ENCODE measurements around the gene TUBE1. TPM values are rescaled to one million over a fixed set of nuclear protein-coding genes. Genes with fewer than 3 reads are reported as not detected.
"Not testable (repeated sequence)": the region's sequence is repeated elsewhere in the genome, so short reads cannot be mapped to it uniquely, and the experiment has no call there.

TUBE1 gene
- total and polyA plus RNA-seq, 10 donors: 8.8 to 35.1 (median 15.1) TPM

DNA sequence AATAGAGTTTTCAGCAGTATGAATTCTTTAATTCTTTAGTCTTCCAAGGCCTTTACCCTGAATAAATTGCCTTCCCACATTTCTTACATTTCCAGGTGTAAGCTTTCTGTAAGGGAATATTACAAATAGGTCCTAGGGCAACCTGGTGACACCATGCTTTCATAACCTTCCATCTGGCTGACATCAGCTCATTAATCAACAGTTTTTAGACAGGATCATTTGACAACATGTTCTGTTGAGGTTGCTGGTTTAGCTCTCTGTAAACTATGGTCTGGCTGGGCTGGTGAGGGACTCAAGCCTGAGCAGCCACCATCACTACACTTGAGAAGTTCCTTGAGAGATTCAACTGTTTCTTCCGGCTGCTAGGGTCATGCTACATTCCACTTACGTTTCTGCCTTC is 19.3 kb upstream of the TUBE1 start:
- peaks cover 0 to 7% (median 0%) of the 10 kb centered on the region in 6 donors for H3K36me3 ChIP-seq
- DNase-seq: no peak
- no peaks in the 10 kb centered on the region for H3K4me1 ChIP-seq
- no peak for TF ChIP-seq POLR2A (IDR thresholded peaks at IDR 0.05)
- 64 to 88% (median 76%) methylated on average over 2 of the region's 2 CpGs for whole genome bisulfite sequencing, 5 donors
- H3K27ac ChIP-seq: no peak overlapping the region
- no peak overlapping the region for H3K4me3 ChIP-seq
- intact Hi-C loops (cut with DNase I; ENCODE audit: low total_unique reads): no loop called here
- no peaks in the 10 kb centered on the region for H3K27me3 ChIP-seq (replicated peaks in 1 of 7)
- peaks cover 0 to 6% (median 0%) of the 10 kb centered on the region in 8 donors for H3K9me3 ChIP-seq

DNA sequence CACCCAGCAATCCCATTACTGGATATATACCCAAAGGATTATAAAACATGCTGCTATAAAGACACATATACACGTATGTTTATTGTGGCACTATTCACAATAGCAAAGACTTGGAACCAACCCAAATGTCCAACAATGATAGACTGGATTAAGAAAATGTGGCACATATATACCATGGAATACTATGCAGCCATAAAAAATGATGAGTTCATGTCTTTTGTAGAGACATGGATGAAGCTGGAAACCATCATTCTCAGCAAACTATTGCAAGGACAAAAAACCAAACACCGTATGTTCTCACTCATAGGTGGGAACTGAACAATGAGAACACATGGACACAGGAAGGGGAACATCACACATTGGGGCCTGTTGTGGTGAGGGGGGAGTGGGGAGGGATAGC is 18.7 kb upstream of the TUBE1 start:
- intact Hi-C loops (cut with DNase I; ENCODE audit: low total_unique reads); H3K4me3 ChIP-seq; DNase-seq; H3K27me3 ChIP-seq (replicated peaks in 1 of 7); H3K4me1 ChIP-seq; H3K9me3 ChIP-seq; H3K27ac ChIP-seq: not testable (repeated sequence)
- 93 to 100% (median 100%) methylated on average over 1 to 2 of the region's 2 CpGs for WGBS, 5 donors
- peaks cover 0 to 12% (median 0%) of the 10 kb centered on the region in 6 donors for H3K36me3 ChIP-seq

DNA sequence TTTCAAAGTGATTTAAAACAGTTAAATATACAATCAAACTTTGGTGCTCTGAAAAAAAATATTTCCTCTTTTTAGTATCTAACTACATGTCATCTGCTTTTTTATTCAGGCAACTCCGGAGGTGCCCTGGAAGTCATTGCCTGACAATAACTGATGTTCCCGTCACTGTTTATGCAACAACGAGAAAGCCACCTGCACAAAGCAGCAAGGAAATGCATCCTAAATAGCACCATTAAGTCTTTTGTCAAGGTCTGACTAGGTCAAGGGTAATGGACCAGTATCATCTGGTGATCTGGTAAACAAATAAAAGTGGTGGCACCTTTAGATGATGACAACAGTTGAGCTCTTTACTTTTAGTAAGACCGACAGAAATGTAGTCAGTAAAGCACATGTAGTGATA is 13.3 kb upstream of the TUBE1 start:
- TF ChIP-seq POLR2AphosphoS5 (IDR thresholded peaks at IDR 0.05): no peak
- TF ChIP-seq POLR2A (IDR thresholded peaks at IDR 0.05): no peak
- TF ChIP-seq, protein P1, sequence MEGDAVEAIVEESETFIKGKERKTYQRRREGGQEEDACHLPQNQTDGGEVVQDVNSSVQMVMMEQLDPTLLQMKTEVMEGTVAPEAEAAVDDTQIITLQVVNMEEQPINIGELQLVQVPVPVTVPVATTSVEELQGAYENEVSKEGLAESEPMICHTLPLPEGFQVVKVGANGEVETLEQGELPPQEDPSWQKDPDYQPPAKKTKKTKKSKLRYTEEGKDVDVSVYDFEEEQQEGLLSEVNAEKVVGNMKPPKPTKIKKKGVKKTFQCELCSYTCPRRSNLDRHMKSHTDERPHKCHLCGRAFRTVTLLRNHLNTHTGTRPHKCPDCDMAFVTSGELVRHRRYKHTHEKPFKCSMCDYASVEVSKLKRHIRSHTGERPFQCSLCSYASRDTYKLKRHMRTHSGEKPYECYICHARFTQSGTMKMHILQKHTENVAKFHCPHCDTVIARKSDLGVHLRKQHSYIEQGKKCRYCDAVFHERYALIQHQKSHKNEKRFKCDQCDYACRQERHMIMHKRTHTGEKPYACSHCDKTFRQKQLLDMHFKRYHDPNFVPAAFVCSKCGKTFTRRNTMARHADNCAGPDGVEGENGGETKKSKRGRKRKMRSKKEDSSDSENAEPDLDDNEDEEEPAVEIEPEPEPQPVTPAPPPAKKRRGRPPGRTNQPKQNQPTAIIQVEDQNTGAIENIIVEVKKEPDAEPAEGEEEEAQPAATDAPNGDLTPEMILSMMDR (IDR thresholded peaks at IDR 0.05 in 8 of 11, conservative IDR thresholded peaks at IDR 0.05 in 3 of 11): no peak
- DNase-seq: no peak
- Histone ChIP-seq H3K4me3 (no peak overlapping the region), H3K4me1 (no peaks in the 10 kb centered on the region), H3K36me3 (peaks cover 0 to 19% (median 2%) of the 10 kb centered on the region in 6 donors), H3K27me3 (replicated peaks in 1 of 7) (no peaks in the 10 kb centered on the region), H3K9me3 (no peaks in the 10 kb centered on the region), H3K27ac (no peak overlapping the region)
- intact Hi-C loops (cut with DNase I; ENCODE audit: low total_unique reads): no loop called here
- 78 to 91% (median 84%) methylated on average over 4 of the region's 4 CpGs for WGBS, 5 donors

DNA sequence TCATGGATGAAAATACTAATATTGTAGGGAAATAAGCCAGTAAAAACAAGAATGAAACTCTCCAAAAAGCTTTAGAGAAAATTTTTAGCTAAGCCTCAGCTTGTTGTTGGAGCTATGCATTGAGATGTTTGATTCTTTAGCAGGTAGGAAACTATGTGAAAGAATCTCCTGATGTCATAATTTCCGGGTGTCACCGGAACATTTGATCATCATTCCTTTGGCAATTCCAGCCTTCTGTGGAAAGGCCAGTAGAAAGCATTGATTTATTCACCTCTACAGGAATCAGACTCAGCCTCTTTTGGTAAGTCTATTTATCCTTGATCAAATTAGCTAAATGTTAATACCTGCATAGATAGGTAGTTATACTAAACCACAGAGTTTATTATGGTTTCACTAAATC is 9.6 kb upstream of the TUBE1 start:
- 89 to 99% (median 91%) methylated on average over 2 of the region's 2 CpGs for WGBS, 5 donors
- Histone ChIP-seq H3K36me3 (peaks cover 0 to 14% (median 2%) of the 10 kb centered on the region in 6 donors), H3K4me3 (no peak overlapping the region), H3K27ac (no peak overlapping the region), H3K4me1 (no peaks in the 10 kb centered on the region), H3K9me3 (no peaks in the 10 kb centered on the region), H3K27me3 (replicated peaks in 1 of 7) (no peaks in the 10 kb centered on the region)
- no peak for DNase-seq
- TF ChIP-seq POLR2AphosphoS5 (IDR thresholded peaks at IDR 0.05) (no peak), POLR2A (IDR thresholded peaks at IDR 0.05) (no peak)
- TF ChIP-seq, protein P1 (IDR thresholded peaks at IDR 0.05 in 8 of 11, conservative IDR thresholded peaks at IDR 0.05 in 3 of 11): no peak
- intact Hi-C loops (cut with DNase I; ENCODE audit: low total_unique reads): no loop called here

DNA sequence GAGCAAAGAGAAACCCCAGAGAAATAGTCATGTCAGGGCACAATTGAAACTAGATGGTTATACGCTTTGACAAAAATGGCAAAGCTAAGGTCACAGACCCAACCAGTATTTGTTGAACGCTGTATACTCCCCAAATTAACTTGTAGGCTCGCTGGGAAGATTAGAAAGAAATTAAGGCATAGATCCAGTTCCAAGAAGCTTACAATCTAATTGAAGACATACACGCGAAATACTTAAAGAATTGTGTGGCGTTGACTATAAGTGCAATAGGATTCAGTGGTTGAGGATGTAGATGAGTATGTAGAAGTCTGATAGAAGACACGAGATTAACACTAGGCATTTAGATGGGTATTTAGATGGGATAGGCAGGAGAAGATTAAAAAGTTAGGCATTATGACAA is 634 bp upstream of the TUBE1 start:
- Histone ChIP-seq H3K27ac (peak overlapping the region in 7 of 8 donors; percentile 85 to 91 (median 87)), H3K4me1 (peaks cover 5 to 27% (median 19%) of the 10 kb centered on the region in 6 donors), H3K4me3 (peak overlapping the region; percentile 68 to 89 (median 82)), H3K9me3 (no peaks in the 10 kb centered on the region), H3K36me3 (peaks cover 0 to 24% (median 4%) of the 10 kb centered on the region in 6 donors), H3K27me3 (replicated peaks in 1 of 7) (no peaks in the 10 kb centered on the region)
- intact Hi-C loops (cut with DNase I; ENCODE audit: low total_unique reads): no loop called here
- DNase-seq: no peak
- 25 to 30% (median 26%) methylated on average over 7 of the region's 7 CpGs for whole genome bisulfite sequencing, 5 donors
- TF ChIP-seq, protein P1 (IDR thresholded peaks at IDR 0.05 in 8 of 11, conservative IDR thresholded peaks at IDR 0.05 in 3 of 11): no peak
- TF ChIP-seq POLR2A (IDR thresholded peaks at IDR 0.05): no peak
- TF ChIP-seq POLR2AphosphoS5 (IDR thresholded peaks at IDR 0.05): no peak
